Measurements from ENCODE around the gene IQCH.

The IQCH gene

DNA sequence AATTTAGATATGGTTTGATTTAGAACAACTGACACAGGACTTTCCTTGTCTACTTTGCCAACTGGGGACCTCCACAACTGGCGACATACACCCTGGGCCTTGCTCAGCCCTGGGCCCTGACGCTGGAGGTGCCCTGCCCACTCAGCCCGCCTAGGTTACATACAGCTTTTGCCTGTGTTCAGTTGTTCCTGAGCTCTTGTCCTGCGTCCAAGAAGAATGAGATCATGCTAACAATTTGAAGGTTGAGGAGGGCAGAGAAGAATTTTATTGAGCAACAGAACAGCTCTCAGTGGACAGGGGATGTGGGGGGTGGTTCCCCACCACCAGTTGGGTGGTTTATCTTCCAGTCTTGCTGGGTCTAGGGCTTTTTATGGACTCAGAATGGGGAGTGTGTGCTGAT lies 67.9 kb downstream of the IQCH start:
- no peak for TF ChIP-seq SIN3A (IDR thresholded peaks at IDR 0.05; ENCODE audit: borderline replicate concordance, insufficient read depth, low read length)
- no peak for TF ChIP-seq TAF1 (IDR thresholded peaks at IDR 0.05; ENCODE audit: borderline replicate concordance, insufficient read depth, low read length)
- no peak for TF ChIP-seq FOXP2 (optimal IDR thresholded peaks at IDR 0.05; ENCODE audit: borderline replicate concordance, extremely low read depth, extremely low read length, insufficient read depth)
- no peak for TF ChIP-seq POLR2AphosphoS5 (IDR thresholded peaks at IDR 0.05; ENCODE audit: low read depth, low read length)
- TF ChIP-seq, protein P1, sequence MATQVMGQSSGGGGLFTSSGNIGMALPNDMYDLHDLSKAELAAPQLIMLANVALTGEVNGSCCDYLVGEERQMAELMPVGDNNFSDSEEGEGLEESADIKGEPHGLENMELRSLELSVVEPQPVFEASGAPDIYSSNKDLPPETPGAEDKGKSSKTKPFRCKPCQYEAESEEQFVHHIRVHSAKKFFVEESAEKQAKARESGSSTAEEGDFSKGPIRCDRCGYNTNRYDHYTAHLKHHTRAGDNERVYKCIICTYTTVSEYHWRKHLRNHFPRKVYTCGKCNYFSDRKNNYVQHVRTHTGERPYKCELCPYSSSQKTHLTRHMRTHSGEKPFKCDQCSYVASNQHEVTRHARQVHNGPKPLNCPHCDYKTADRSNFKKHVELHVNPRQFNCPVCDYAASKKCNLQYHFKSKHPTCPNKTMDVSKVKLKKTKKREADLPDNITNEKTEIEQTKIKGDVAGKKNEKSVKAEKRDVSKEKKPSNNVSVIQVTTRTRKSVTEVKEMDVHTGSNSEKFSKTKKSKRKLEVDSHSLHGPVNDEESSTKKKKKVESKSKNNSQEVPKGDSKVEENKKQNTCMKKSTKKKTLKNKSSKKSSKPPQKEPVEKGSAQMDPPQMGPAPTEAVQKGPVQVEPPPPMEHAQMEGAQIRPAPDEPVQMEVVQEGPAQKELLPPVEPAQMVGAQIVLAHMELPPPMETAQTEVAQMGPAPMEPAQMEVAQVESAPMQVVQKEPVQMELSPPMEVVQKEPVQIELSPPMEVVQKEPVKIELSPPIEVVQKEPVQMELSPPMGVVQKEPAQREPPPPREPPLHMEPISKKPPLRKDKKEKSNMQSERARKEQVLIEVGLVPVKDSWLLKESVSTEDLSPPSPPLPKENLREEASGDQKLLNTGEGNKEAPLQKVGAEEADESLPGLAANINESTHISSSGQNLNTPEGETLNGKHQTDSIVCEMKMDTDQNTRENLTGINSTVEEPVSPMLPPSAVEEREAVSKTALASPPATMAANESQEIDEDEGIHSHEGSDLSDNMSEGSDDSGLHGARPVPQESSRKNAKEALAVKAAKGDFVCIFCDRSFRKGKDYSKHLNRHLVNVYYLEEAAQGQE (IDR thresholded peaks at IDR 0.05; ENCODE audit: insufficient read depth in 1 of 2, low read depth in 2 of 2, low read length in 2 of 2) = no peak

DNA sequence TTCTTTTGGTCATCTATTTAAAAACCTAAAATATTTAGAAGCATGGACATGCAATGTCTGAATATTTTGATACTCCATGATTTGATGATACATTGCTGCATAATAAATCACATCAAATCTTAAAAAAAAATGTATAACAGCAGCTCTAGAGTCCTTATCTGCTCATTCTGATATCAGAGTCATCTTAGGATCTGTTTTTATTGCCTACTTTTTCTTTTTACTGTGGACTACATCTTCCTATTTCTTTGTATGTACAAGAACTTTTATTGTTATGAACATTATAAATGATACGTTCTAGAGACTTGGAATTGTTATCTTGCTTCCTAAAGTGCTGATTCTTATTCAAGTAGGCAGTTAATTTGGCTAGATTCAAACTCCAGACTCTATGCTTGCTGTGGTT lies 72.7 kb downstream of the IQCH start:
- no peak for TF ChIP-seq TAF1 (IDR thresholded peaks at IDR 0.05; ENCODE audit: borderline replicate concordance, insufficient read depth, low read length)
- TF ChIP-seq, protein P1 (IDR thresholded peaks at IDR 0.05; ENCODE audit: insufficient read depth in 1 of 2, low read depth in 2 of 2, low read length in 2 of 2) = no peak

DNA sequence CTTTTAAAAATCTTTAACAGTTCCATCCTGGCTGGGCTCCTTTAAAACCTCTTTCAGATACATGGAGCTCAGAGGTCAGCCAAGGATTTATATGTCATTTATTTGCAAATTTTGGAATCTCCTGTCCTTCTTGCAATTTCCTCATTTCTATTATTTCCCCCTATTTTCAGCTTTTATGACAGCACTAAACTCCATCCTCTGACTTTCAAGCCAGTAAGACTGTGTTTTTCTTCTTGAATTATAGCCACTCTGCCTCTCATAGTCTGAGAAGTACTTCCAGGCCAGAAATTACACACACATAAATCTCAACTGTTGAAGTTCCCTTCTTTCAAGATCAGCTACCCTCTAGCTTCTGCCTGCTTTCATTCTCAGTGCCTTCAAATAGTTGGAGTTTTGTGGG lies 73.2 kb downstream of the IQCH start:
- TF ChIP-seq POLR2AphosphoS5 (IDR thresholded peaks at IDR 0.05; ENCODE audit: low read depth, low read length) (no peak), SIN3A (IDR thresholded peaks at IDR 0.05; ENCODE audit: borderline replicate concordance, insufficient read depth, low read length) (no peak), FOXP2 (optimal IDR thresholded peaks at IDR 0.05; ENCODE audit: borderline replicate concordance, extremely low read depth, extremely low read length, insufficient read depth) (no peak), TAF1 (IDR thresholded peaks at IDR 0.05; ENCODE audit: borderline replicate concordance, insufficient read depth, low read length) (no peak)
- TF ChIP-seq, protein P1 (IDR thresholded peaks at IDR 0.05; ENCODE audit: insufficient read depth in 1 of 2, low read depth in 2 of 2, low read length in 2 of 2) = no peak

DNA sequence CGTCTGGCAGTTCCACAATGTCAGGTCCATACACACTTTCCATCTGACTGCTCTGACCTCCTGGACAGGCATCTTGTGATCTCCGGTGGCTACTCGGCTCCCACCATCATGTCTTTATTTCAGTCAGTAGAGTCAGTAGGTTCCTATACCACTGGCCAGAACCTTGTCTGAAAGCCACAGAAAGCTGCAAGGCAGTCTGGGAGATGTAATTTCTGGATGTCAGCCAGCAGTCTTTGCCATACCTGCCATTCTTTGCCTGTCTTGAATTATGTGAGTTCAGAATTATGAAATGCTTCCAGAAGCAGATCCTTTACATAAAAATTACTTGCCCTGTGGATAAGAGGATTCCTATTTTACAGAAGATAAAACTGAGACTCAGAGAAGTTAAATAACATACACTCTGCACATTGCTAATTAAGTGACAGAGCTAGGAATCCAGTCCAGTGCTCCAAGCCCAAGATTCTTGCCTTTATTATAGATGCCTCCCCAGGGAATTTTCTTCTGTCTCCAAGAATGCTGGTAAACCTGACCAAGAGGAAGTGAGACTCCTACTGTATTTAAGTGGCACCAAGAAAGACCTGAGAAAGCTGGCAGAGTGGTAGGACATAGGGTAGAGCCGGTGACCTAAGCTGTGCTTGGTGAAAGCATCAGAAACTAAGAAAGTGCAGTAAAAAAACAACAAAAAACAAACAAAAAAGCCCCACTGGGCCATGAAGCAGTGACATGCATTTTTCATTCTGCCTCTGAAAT lies 75.6 kb downstream of the IQCH start:
- TF ChIP-seq SIN3A (IDR thresholded peaks at IDR 0.05; ENCODE audit: borderline replicate concordance, insufficient read depth, low read length) (no peak), FOXP2 (optimal IDR thresholded peaks at IDR 0.05; ENCODE audit: borderline replicate concordance, extremely low read depth, extremely low read length, insufficient read depth) (no peak), TAF1 (IDR thresholded peaks at IDR 0.05; ENCODE audit: borderline replicate concordance, insufficient read depth, low read length) (no peak)
- TF ChIP-seq, protein P1 (IDR thresholded peaks at IDR 0.05; ENCODE audit: insufficient read depth in 1 of 2, low read depth in 2 of 2, low read length in 2 of 2) = no peak

DNA sequence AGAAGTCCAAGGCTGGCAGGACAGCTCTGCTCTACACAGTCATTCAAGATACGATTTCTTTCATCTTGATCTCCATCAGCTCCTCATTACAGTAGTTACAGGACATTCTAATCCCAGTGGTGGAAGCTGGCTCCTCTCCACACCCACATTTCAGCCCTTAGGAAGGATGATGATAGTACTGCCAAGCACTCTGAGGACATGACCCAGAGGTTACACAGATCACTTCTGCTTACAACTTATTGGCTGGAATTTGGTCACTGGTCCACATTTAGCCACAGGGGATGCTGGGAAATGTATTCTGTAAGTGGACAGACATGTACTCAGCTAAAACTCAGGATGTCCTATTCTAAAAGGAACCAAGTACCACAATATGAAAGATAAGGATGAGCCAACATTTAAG lies 77.1 kb downstream of the IQCH start:
- TF ChIP-seq TAF1 (IDR thresholded peaks at IDR 0.05; ENCODE audit: borderline replicate concordance, insufficient read depth, low read length) = no peak

All from PFSK-1 (cell line).